AG04450 (cell line): ENCODE measurements around the gene PAIP1. TPM values are rescaled to one million over a fixed set of nuclear protein-coding genes. Genes with fewer than 3 reads are reported as not detected.

Experiments used
- CTCF ChIA-PET: fragments of 300-600, 350-600 bp; formaldehyde crosslinking; extraction: SDS; loops from one replicate; lab custom pipeline; 2022; ENCODE audit warnings: antibody characterized with exemption, inconsistent platforms; lab: Charles Lee
- POLR2A ChIA-PET: fragments of 350-600 bp; formaldehyde crosslinking; extraction: SDS; loops from one replicate; lab custom pipeline; 2021; ENCODE audit warnings: antibody characterized with exemption, inconsistent platforms; lab: Yijun Ruan, JAX
- DNase-seq: peaks from one replicate; pipeline ENCODE4 v3.0.0-alpha.2; 2011; ENCODE audit warnings: low read depth, low spot score
- H3K27ac ChIP-seq: one replicate; pipeline ENCODE4 v1.5.1; 2012; ENCODE audit warnings: low read depth, low read length, control low read depth
- H3K27me3 ChIP-seq: one replicate; pipeline ENCODE4 v1.6.0; 2012; ENCODE audit warnings: low read length; ENCODE audit not compliant: control insufficient read depth, insufficient read depth
- H3K4me3 ChIP-seq: 2 replicates; pipeline ENCODE4 v1.5.1; 2011; ENCODE audit warnings: mild to moderate bottlenecking, low read depth, low read length, control low read depth
- H3K9me3 ChIP-seq: 2 replicates; pipeline ENCODE4 v1.5.1; 2012; ENCODE audit warnings: low read length; ENCODE audit not compliant: control insufficient read depth, insufficient read depth
- polyA plus RNA-seq: library from polyadenylated mRNA; depleted of rRNA; stranded (reverse); fragments of >200 nt; gene quantifications from 2 replicates; pipeline ENCODE4 v1.2.3, GENCODE V29; 2011
- TF ChIP-seq, protein P1 (sequence below): IDR thresholded peaks from 2 replicates; pipeline ENCODE4 v1.5.1; 2011; ENCODE audit warnings: low read depth, low read length, control low read depth, inconsistent platforms

Gene PAIP1
- polyA plus RNA-seq, 1 experiment: 148 TPM

GRCh38 chr5:43570450-43571158 is 13.7 kb upstream of the PAIP1 start:
- DNase-seq: no peak
- H3K27ac ChIP-seq: no peak overlapping the region
- H3K4me3 ChIP-seq: no peak overlapping the region
- ChIA-PET CTCF (interaction anchor here (0.6 to 1.2 kb wide), 3 partner anchors 13 to 61 kb away, joined by 3 to 7 read pairs (median 3); no protein-coding TSS in a partner anchor), POLR2A (no interaction called here)
- H3K9me3 ChIP-seq: no peaks in the 10 kb centered on the region
- TF ChIP-seq, protein P1, sequence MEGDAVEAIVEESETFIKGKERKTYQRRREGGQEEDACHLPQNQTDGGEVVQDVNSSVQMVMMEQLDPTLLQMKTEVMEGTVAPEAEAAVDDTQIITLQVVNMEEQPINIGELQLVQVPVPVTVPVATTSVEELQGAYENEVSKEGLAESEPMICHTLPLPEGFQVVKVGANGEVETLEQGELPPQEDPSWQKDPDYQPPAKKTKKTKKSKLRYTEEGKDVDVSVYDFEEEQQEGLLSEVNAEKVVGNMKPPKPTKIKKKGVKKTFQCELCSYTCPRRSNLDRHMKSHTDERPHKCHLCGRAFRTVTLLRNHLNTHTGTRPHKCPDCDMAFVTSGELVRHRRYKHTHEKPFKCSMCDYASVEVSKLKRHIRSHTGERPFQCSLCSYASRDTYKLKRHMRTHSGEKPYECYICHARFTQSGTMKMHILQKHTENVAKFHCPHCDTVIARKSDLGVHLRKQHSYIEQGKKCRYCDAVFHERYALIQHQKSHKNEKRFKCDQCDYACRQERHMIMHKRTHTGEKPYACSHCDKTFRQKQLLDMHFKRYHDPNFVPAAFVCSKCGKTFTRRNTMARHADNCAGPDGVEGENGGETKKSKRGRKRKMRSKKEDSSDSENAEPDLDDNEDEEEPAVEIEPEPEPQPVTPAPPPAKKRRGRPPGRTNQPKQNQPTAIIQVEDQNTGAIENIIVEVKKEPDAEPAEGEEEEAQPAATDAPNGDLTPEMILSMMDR: no peak
- no peaks in the 10 kb centered on the region for H3K27me3 ChIP-seq

GRCh38 chr5:43569236-43569746 is 12.4 kb upstream of the PAIP1 start:
- TF ChIP-seq, protein P1: no peak
- POLR2A ChIA-PET: no interaction called here
- H3K27ac ChIP-seq: no peak overlapping the region
- H3K4me3 ChIP-seq: no peak overlapping the region
- no peak for DNase-seq
- H3K9me3 ChIP-seq: no peaks in the 10 kb centered on the region
- no peaks in the 10 kb centered on the region for H3K27me3 ChIP-seq
- CTCF ChIA-PET: no interaction called here

DNA sequence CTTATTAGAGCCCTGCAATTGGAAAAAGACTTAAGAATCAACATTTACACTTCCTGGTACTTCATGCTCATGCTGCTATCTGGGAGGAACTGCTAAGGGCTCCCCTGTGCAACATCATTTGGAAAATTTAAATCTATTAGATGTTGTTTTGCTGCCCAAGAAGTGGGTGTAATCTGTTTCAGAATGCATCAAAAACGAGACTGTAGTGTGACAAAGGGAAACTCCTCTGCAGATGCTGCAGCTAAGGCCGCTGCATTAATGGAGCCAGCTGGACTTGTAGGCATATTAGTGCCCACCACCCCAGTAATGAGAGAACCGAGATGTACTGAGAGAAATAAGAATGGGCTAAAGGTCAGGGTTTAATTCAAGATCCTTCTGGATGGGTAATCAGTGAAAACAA is 11.1 kb upstream of the PAIP1 start:
- H3K27me3 ChIP-seq: no peaks in the 10 kb centered on the region
- ChIA-PET CTCF (no interaction called here), POLR2A (no interaction called here)
- DNase-seq: no peak
- TF ChIP-seq, protein P1: no peak
- no peak overlapping the region for H3K4me3 ChIP-seq
- no peak overlapping the region for H3K27ac ChIP-seq
- H3K9me3 ChIP-seq: no peaks in the 10 kb centered on the region

DNA sequence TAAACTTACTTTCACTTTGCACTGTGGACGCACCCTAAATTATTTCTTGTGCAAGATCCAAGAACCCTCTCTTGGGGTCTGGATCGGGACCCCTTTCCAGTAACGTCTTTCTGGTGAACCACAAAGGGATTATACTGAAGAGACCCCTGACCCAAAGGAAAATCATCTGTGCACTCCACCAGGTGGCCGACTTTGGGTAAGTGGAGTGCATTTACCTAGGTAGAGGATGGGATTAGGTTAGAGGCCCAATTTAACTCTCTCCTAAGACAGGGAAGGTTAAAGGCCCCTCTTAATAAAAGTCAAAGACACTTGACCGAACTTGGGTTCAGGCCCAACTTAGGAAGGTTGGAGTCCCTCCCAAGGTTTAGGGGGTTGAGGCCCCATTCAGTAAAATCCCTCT is 8.2 kb upstream of the PAIP1 start:
- no peak overlapping the region for H3K27ac ChIP-seq
- no peak for DNase-seq
- no peaks in the 10 kb centered on the region for H3K27me3 ChIP-seq
- POLR2A ChIA-PET: no interaction called here
- TF ChIP-seq, protein P1: no peak
- no peaks in the 10 kb centered on the region for H3K9me3 ChIP-seq
- CTCF ChIA-PET: no interaction called here
- no peak overlapping the region for H3K4me3 ChIP-seq

GRCh38 chr5:43564289-43564850 is 7.5 kb upstream of the PAIP1 start:
- Histone ChIP-seq H3K27ac (no peak overlapping the region), H3K27me3 (no peaks in the 10 kb centered on the region), H3K4me3 (no peak overlapping the region), H3K9me3 (no peaks in the 10 kb centered on the region)
- ChIA-PET POLR2A (no interaction called here), CTCF (interaction anchor here (0.7 kb wide), 1 partner anchor 9 kb away, joined by 3 read pairs; no protein-coding TSS in a partner anchor)
- no peak for DNase-seq
- TF ChIP-seq, protein P1: no peak
